Right lobe of liver (tissue), 4 donors: ENCODE measurements around the gene AGRN.

Experiments used
- CTCF ChIP-seq, 4 donors: fragments of 200-600 bp in 3 of 4; fragments of 450-650 bp in 1 of 4; IDR thresholded peaks; one replicate each; pipeline versions ENCODE4 v1.5.1 to v1.8.0; 2016 to 2022; ENCODE audit warnings: antibody characterized with exemption in 4 of 4, mild to moderate bottlenecking in 2 of 4
- POLR2A ChIP-seq: fragments of 450-650 bp; IDR thresholded peaks from one replicate; pipeline ENCODE4 v1.6.1; 2017; ENCODE audit warnings: antibody characterized with exemption, mild to moderate bottlenecking
- donor health status: DM: no; HTN: no; CAD: no.
- donor health status: DM: no; HTN: no; CAD: no.
- donor health status: DM: no; HTN: yes; CAD: no.

GRCh38 chr1:1026599-1027413 is 6.9 kb downstream of the AGRN start:
- TF ChIP-seq CTCF (IDR thresholded peaks at IDR 0.05) (no peak), POLR2A (no peak)
